HG03135 (cell line): ENCODE data around the gene TNKS2.
"Not testable (repeated sequence)": the region's sequence is repeated elsewhere in the genome, so short reads cannot be mapped to it uniquely, and the experiment has no call there.

Experiments used
- ATAC-seq: cut with Tn5 transposase; IDR thresholded peaks from one replicate; pipeline ENCODE4 v1.9.1; 2021; ENCODE audit warnings: mild to moderate bottlenecking, moderate library complexity; ENCODE audit not compliant: unreplicated experiment

TNKS2 gene

DNA sequence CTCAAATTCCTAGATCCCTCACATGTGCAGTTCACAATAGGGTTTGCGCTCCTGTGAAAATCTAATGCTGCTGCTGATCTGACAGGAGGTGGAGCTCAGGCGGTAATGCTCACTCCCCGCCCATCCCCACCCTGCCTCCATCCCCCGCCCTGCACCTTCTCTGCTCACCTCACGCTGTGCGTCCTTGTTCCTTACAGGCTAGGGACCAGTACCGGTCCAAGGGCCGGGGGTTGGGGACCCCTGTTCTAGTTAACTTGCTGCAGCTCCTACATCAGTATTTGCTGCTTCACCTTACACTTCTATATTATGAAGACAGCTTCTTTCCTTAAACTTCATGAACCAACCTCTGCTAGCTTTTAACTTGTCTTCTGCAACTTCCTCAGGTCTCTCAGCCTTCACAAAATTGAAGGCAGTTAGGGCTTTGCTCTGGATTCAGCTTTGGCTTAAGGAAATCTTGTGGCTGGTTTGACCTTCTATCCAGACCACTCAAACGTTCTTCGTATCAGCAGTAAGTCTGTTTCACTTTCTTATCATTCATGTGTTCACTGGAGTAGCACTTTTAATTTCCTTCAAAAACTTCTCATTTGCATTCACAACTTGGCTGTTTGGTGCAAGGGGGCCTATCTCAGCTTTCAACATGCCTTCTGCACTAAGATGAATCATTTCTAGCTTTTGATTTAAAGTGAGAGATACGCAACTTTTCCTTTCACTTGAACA lies 1.7 kb upstream of the TNKS2 start:
- ATAC-seq, result peak; percentile 37

DNA sequence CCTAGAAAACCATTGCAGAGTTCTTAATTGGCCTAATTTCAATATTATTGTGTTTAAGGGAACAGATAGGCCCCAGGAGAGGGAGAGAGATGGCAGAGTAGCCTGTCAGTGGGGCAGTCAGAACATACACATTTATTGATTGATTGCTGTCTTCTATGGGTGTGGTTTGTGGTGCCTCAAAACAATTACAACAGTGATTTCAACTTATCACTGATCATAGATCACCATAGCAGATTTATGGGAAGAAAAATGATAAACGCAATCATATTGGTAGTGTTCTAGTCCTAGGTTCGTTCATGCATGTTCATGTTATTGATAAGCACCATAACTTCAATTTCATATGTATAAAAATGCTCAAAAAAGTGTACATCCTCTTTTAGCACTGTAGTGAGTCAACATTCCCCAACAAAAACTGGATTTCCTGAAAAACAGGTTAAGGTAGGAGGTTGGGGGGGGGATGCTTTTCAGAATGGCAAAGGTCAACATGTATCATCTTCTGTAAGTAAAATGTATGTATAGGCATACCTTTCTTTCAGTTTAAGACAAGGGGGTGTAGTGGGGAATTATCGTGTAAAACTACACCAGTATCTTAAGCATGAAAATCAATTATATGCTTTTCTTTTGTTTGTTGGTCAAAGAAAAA lies 1.1 kb upstream of the TNKS2 start:
- no peak for ATAC-seq

GRCh38 chr10:91798649-91799611 lies 704 bp downstream of the TNKS2 start:
- ATAC-seq, result peak; percentile 47

DNA sequence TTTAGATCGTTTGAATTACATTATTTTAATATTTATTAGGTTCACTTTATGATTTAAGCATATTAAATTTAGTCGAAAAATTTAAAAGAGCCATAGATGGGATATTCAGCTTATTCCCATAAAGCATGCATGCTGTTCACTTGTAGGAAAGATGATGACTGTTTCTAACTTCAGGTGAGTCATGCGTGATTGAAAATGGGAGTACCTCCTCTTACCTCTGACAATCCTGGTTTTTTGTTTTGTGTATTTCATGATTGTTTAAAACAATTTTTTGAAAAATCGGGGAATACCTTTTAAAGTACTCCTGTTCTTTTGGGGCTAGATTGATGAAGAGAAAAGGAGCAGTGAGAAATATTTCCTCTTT lies 1.4 kb downstream of the TNKS2 start:
- ATAC-seq, result no peak

- no peak for ATAC-seq
Measured at GRCh38 chr10:91800182-91800581, 2.0 kb downstream of the TNKS2 start.

DNA sequence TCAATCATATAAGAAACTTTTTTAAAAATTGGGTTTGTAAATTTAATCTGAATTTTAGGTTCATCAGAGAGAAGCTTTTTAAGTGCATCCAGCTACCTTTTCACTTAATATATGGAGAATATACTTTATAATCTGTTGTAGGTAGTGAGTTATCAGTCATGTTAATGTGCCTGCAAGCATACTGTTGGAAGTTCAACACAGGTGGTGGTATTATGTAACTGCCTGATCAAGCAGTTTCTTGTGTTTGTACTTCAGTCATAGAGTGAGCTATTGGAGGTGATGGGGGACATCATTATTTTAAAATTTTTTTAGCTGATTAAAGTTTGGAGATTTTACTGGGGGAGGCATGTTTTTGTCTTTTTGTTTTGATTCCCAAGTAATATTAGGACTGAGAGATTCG lies 2.5 kb downstream of the TNKS2 start:
- ATAC-seq, result no peak

DNA sequence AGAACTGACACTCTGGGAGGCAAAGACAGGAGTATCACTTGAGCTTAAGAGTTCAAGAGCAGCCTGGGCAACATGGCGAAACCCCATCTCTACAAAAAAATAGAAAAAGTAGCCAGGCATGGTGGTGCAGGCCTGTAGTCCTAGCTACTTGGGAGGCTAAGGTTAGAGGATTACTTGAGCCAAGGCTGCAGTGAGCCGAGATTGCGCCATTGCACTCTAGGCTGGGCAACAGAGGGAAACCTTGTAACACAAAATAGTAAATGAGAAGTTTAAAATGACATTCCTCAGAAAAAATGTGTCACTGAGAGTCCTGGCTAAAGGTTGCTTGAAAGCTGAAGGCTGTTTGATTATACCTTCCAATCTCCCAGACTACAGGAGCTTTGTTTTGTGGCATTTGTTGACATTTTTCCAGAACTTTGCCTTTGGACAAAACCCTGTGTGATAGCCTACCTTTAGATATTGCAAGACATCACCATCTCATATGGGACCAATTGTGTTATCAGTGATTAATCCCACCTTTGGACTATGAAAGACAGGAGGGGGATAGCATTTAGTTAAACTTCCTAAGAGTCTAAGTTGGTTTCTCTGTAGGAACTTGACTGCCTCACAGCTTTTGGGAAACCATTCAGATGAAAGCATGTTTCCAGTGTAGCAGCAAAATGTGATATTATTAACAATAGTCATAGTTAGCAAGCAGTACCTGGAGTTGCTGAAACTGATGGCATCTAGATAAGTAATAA lies 5.3 kb downstream of the TNKS2 start:
- no peak for ATAC-seq

- ATAC-seq, result no peak
Measured at GRCh38 chr10:91804126-91804510, 5.9 kb downstream of the TNKS2 start.

GRCh38 chr10:91805110-91805838 lies 7.0 kb downstream of the TNKS2 start:
- no peak for ATAC-seq

GRCh38 chr10:91807264-91807663 lies 9.0 kb downstream of the TNKS2 start:
- not testable (repeated sequence) for ATAC-seq

GRCh38 chr10:91813251-91813650 lies 15.0 kb downstream of the TNKS2 start:
- ATAC-seq, result no peak

- ATAC-seq, result no peak
Measured at GRCh38 chr10:91816981-91817380, 18.8 kb downstream of the TNKS2 start.

DNA sequence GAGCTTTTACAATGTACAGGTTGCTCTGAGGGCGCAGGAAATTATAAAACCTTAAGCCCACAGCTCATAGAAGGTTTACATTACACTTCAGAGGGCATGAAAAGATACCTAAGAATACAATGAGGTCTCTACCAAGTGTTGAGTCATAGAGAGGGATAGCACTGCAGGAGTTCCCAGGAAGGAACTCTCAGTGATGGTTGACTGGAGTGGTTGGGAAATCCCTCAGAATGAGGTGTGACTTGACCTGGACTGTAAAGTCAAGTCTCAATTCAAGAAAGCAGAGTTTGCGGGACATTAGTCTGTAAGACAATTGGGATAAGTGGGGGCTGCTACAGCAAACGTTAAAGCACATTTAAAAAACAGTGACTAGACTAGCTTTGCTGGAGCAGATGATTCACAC lies 21.9 kb downstream of the TNKS2 start:
- no peak for ATAC-seq

GRCh38 chr10:91824076-91824475 lies 25.9 kb downstream of the TNKS2 start:
- no peak for ATAC-seq

- no peak for ATAC-seq
Measured at GRCh38 chr10:91829268-91829667, 31.0 kb downstream of the TNKS2 start.

GRCh38 chr10:91838199-91838598 lies 40.0 kb downstream of the TNKS2 start:
- ATAC-seq, result no peak

GRCh38 chr10:91843083-91843482 lies 44.9 kb downstream of the TNKS2 start:
- ATAC-seq, result no peak

GRCh38 chr10:91856637-91857036 lies 58.4 kb downstream of the TNKS2 start:
- no peak for ATAC-seq

DNA sequence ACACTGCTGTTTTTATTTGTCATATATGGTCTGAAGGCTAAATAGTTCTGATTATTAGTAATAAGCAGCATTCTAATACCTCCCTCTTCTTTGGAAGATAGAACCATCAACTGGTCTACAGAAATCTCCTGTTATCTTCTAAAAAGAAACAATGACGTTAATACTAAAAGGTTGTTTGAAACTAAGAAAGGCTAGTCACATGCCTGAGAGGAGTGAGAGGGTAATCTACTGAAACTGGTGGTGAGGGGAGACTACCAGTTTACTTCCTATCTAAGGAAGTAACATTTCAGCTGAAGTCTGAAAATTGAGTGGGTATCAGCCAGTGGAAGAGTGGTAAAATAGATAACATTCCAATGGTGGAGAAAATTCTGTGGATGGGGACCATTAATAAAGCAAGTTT lies 62.7 kb downstream of the TNKS2 start:
- ATAC-seq, result no peak

- ATAC-seq, result no peak
Measured at GRCh38 chr10:91864099-91864498, 65.9 kb downstream of the TNKS2 start.
